Stimulated activated CD4-positive, alpha-beta T cell treated with anti-CD3 and anti-CD28 coated beads, Interleukin-1b, Interleukin-23, amount 100 ng/mL, for 1 hour (primary cell): ENCODE data around the gene NTM.

Source experiments
- DNase-seq, 2 donors: peaks; one replicate each; pipeline ENCODE4 v3.0.0-alpha.2; 2020; ENCODE audit warnings: low read depth in 2 of 2

The NTM gene

DNA sequence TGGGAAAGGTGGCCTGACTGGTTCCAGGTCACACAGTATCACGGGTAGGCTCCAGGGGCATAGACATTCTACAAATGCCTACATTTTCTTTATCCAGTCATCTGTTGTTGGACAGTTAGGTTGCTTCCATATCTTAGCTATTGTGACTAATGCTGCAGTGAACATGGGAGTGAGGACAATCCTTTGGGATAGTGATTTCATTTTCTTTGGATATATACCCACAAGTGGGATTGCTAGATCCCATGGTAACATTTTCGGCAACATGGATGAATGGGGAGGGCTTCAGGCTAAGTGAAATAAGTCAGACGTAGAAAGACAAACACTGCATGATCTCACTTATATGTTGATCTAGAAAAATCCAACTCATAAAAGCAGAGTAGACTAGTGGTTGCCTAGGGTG, 744.3 kb downstream of the NTM start:
- DNase-seq: no peak

DNA sequence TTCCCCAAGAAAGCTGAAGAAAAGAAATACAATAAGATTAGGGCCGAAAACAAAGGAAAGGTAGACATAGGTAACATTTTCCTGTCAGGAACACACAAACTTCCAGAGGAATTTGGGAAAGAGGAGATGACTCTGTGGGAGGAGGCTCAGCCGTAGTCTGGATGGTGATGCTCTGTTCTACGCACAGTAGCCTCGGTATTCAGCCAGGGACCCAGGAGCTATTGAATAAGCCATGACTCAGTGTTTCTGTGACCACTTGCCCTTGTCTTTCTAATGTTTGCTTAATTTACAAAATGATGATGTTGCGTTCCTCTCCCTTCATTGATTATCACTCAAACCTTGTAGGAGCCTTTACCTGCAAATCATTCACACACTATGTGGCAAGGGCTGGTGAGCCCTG, 745.0 kb downstream of the NTM start:
- DNase-seq: no peak

DNA sequence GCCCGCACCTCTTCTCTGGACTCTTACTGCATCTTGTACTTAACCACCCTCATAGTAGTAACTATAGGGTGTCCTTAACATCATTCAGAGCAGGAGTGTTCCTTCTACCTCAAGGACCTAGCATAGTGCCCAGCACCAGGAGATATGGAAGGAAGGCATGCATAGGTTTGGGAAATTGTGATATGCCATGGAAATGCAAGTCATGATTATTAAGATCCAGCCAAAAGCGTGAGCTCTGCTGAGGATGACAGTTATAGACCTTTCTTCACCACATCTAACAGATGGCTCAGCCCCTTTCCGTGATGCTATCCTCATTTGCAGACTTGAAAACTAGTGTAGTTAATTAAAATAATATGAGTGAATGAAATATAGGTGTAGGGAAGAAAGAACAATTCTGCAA, 746.1 kb downstream of the NTM start:
- DNase-seq: no peak

DNA sequence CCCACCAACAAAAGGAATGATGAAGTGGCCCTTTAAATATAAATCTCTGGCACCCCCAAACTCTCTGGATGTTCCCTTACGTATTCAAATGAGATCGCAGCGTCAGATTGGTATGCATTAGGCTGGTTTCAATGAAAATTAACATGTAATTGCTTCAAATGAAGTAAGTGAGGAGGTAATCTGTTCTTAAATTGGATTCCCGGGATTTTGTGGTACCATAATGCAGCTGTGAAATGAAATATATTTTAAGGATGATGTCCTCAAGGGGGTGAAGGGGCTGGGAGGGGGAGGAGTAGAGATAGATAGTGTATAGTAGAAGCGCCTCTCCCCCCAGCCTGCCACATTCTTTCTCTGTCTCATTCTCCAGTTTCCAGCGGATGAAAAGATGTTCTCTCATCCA, 748.2 kb downstream of the NTM start:
- DNase-seq: no peak

DNA sequence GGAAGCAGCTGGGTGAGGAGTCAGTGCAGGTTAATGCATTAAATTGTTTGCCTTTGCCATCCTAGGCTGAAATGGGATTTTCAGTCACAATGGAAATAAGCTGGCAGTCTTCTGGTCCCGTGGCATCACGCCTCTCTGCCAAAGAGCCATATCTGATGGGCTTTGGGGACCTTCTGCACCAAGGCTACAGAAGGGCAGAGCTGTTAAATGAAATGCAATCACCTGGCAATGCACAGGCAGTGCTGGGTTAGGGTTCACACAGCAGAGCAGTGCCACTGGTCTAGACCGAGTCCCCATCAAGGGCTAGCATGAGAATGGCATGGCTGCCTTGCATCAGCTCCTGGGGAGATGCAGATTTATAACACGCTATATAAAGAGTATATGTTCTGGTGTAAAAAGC, 749.2 kb downstream of the NTM start:
- DNase-seq: no peak

DNA sequence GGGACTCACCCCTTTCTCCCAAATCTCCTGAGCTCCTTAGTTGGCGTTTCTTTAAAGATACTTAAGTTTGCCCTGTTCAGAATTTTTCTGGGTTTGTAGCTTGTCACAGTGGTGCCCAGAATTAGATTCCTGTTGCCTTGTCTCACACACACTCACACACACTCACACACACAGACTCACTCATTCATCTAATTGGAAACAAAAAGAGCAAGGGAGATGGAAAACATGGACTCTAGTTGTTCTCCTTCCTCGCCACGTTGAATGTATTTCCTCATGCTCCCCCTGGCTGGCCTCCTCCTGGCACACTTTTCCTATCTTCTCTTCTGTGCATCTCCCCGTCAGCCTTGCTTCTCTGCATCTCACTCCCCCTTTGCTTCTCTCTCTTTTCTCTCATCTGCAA, 752.3 kb downstream of the NTM start:
- DNase-seq: no peak

DNA sequence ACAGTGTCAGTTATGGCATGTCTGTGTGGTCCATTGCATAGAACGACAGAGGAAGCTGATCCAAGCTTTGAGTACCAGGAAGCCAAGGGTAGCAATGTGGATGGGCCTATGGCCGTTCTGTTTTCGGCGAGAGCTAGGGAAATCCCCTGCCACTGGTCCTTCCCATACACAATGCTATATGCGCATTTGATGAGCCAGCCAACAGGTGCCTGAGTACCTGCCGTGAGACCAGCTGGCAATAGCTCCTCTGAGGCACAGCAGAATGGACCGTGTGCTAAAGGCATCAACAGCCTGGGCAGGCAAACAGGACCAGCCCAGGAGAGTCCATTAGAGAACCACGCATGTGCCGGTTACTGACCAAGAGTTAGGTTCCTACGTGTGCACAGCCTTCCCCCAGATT, 753.0 kb downstream of the NTM start:
- no peak for DNase-seq

DNA sequence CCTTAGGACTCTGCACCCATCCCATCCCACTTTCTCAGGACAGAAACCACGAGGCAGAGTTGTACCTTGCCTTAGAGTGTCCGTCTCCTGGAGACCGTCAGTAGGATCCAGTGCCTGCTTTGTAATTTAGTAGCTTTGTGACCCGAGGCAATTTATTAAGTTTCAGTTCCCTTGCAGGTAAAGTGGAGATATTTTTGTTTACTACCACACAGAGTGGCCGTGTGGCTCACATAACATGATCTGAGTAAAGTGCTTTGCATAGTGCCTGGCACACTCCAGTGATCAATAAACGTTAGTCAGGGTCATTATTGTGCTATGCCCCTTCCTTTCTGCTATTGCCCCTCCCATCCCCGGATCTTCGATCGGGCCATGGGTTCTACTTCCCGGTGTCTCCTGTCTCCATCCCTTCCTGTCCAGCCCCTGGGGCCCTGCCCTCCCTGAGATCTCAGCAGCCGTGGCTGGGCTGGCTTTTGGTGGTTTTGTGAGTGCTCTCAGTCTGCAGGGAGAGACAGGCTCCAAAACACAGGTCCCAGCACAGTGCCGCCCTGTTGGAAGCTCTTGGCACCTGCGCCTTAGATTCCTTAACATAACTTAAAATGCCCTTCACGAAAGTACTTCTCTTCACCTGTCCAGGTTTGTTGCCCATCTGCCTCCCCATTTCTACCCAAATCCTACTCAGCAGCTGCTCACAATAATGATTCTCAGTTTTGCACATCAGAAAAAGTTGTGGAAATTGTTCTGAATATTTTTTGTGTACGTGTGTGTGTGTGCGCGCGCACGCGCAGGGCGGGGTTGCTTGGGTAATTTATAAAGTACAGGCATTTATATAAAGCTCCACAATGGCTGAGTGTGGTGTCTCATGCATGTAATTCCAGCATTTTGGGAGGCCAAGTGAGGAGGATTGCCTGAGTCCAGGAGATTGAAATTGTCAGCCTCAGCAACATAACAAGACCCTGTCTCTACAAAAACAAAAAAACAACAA, 753.7 kb downstream of the NTM start:
- no peak for DNase-seq

DNA sequence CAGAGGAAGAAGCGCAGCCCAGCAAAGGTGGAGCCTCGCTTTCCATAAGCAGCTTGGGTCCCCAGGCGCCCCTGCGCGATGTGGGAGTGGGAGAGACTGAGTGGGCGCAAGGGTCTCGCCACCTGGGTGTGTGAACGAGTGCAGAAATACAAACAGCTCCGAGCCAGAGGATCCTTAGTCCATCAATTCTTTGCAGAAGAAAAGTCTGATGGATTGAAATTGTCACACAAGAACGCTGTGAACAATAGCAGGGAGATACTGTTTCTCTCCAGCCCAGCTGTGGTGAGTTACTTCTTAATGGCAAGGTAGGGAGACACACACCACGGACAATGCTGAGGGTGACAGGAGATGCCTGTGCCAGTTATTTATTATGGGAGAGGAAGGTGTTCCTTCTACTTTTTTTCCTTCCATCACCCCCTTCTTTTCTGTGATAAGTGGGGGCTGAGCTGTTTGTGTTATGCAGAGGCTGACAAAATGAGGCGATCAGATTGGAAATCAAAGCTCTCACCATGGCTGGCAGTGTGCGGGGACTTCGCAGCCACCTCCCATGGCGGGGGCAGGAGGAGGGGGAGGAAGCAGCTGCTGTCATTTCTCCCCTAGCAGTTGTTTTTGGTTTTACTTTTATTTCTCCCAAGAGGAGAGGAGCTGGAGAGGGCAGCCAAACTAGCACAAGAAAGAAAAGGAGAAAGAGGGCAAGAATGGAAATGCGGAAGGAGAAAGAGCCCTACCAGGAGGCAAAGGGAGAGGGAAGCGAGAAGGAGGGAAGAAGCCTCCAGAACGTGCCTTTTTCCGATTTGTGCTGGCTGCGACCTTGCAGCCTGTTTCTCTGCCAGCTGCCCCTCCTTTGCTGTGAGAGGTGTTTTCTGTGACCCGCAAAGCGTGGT, 755.8 kb downstream of the NTM start:
- no peak for DNase-seq

DNA sequence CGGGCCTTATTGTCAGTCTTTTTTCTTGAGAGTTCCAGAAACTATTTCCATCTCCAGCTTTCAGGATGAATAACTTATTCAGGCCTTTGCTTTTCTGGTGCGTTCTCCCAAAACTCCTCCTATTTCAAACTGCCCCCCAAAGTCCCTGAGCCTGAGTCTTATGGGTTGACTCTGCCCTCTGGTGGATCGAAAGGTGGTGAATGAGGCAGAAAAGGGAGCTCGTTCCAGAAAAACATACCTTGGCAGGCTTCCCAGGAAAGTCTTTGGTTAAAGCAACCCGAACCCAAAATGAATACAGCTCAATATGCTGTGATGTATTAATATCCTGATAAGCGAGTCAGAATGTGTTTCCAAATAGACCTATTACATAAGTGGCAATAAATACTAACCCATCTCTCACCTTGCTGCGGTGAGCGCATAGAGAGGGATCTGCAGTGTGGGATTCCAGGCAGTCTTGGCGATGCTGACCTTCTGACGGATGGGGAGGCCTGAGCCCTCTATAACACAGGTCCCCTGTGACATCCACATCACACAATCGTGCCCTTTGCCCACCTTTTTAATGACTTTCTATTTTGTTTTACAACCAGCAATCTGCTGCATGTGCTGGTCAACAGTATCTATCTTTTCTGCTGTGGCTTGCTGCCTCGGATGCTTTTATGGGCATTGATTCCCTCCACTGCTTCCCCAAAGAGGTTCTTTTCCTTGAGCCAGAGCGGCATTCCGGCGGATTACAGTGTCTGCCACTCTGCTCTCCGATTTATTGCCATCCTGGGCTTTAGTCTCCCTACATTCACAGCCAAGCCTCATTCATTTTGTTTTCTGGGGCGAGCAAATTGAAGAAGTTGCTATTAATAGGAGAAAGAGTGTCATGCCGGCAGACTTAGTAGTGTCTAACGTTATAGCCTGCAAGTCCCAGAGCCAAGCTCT, 756.8 kb downstream of the NTM start:
- no peak for DNase-seq

DNA sequence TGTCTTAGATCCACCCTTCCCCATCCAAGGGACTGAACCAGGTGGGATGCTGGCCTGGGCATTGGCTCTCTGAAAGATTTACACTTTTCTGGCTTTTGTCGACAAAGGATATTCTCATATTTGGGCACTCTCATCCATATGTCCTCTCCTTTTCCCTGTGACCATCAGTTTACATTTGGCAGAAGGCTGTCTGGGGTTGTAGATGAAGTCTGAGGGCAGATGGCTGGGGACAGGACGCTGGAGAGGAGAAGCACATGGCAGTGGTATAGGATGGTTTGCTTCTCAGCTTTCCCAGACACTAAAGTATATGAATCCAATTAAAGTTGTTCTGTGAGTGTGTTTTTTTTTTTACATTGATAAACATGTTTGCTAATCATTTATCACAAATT, 757.5 kb downstream of the NTM start:
- no peak for DNase-seq

DNA sequence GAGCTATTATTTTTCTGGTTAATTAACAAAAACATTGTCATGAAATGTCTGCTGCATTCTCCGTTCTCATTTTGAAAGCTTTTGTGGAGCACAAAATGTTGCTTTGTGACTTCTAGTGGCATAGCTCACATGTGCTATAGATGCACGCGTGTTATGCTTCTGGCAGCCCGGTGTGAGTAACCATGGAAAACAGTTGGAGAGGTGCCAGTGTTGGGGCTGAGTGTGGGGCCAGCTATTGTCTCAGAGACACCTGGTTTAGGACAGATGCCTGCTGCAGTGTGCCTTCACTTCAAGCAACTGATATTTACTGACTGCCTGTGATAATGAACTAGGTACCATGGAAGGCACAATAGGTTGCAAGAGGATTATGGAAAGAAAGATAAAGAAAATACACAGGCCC, 760.6 kb downstream of the NTM start:
- no peak for DNase-seq

DNA sequence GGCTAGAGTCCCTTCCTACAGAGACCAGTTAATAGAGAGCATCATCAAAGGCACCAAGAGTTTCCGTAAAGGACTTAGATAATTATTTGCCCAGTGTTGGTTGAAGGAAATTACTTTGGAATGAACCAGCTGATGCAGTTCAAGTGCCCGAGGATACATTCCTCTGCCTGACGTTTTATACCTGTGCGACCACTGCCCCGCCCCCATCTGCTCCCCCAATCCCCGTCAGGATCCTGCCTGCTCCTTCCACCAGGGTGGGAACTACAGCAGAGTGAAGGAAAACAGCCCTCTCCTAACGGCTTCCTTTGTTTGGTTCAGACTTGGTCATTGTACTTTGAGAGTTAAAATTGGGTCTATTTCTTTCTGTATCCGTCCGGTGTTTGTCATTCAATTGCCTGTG, 761.5 kb downstream of the NTM start:
- no peak for DNase-seq

DNA sequence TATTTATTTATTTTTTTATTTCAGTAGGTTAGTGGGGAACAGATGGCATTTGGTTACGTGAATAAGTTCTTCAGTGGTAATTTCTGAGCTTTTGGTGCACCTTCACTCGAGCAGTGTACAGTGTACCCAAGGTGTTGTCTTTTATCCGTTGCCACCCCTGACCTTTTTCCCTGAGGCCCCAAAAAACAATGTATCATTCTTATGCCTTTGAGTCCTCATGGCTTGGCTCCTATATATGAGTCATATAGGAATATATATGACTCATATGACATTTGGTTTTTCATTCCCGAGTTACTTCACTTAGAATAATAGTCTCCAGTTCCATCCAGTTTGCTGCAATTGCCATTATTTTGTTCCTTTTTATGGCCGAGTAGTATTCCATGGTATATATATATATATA, 763.9 kb downstream of the NTM start:
- no peak for DNase-seq

DNA sequence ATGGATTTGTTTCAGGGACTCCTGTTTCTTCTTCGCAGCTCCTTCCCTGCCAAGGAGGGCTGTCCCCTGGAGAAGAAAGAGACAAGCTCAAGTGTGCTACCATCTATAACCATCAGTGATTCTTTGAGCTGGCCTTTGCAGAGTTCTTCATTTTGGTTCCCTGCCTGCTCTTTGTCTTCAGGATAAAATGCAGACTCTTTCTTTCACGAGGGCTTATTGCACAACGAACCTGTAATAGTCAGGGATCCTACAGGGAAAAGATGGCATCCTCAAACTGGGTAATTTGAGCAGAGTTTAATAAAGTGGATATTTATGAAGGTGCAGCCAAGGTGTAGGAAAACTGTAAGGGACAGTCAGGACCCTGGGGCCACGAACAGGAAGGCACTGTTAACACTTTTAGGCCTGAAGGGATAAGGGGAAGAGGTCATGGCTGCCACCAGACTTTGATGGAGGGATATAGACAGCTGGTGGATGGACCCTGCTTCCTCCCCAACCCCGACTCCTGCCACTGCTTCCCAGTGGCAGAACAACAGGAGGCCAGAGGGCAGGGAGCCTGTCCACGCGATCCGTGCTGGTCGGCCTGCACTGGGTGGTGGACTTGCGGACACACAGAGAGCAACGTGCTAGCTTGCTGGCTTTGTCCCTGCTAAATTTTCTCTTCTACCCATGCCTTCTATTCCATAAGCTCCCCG, 767.0 kb downstream of the NTM start:
- no peak for DNase-seq

DNA sequence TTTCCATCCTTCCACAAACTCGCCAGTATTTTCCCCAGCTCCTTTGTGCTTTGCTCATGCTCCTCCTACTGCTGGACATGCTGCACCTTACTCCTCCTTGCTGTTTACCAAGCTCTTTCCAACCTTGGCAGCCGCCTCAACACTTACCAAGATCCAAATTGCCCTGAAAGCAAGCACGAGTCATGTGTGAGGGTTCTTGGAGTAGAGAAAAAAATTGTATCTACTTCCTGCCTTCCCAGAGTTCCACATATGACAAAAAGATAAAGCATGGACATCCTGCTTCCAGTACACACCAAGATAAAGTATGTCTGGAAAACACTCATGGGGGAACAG, 767.5 kb downstream of the NTM start:
- no peak for DNase-seq

DNA sequence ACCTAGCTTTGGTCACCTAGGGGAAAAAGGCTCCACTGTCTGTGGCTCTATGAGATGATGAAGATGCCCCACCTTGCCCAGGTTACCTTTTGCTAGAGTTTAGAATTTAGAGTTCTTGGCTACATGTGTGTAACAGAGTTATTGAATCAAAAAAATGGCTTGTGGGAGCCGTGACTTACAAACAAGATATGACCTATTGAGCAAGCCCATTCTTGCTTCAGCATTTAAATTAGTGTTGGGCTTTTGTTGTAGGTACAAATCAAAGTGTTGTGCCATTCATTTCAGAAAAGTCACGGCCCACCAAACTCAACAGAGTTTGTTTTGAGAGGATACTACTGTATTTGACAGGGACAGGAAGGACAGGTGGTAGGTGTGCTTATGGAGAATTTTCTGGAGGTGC, 768.8 kb downstream of the NTM start:
- DNase-seq: no peak

DNA sequence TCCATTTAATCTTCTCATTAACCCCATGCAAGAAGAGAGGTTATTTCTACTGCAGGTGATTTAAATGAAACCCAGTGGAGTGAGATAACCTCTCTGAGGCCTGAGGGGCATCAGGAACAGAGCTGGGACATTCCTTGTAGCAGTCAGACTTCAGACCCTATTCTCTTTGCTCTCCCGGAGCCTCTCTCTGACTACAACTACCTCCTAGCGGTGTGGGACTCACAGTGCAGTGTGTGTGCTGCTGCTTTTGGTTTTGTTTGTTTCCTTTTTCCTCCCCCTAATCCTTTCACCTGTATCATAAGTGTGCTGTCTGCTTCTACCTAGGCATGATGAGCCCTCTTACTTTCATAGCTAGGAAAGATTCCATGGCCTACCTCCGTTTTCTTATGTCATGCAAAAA, 769.6 kb downstream of the NTM start:
- no peak for DNase-seq

DNA sequence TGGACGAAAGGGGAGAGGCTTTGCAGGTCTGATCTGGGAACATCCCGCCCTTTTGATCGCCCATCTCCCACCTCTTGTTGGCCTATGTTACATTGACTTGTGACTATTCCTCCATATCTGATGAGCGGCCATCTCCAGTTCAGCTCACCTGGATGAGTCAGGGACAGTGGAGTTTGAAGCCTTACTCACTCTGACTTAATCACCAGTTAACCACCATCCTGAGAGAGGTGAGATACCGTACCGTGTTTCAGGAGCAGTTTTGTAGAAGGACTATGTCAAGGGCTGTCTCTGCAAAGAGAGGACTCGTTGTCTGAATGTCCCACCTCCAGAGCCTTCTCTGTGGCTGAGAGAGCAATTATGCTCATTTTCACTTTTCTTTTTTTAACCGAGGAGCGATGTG, 771.7 kb downstream of the NTM start:
- no peak for DNase-seq

DNA sequence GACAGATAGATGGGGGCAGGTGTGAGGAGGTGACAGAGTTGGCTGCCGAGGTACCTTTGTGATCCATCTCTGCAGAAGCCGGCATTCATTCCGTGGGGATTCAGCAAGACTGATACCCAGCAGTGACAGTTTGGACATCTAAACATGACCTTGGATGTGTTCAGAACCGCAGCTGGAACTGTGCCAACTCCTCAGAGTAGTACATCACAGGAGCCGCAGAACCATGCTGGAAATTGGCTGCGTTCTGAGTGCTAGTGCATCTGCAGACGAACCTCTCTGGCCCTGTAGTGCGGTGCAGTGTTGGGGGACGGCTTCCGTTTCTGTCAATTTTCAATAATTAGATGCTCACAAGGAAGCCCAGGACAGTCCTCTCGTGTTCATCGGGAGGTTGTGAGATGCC, 772.1 kb downstream of the NTM start:
- no peak for DNase-seq

DNA sequence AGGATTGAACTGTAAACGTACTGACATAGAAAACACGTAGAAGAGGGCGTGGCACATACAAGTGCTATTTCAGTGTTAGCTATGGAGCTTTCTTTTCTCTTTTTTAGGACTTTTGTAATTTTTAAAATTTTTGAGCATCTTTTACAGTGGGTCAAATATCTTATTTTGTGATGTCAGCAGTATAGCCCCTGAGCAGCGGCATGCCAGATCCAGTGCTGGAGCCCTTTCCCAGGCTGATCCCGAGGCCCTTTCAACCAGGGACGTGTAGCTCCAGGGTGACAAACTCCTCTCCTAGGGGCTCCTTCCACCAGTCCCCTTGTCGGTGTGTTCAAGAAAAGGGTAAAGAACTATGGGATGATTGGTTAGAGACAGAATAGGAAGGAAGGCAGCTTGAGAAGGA, 777.0 kb downstream of the NTM start:
- DNase-seq: no peak
